Mammary epithelial cell (primary cell): ENCODE measurements around the gene VSTM1.

Experiments used
- EZH2 ChIP-seq: IDR thresholded peaks from 2 replicates; pipeline ENCODE4 v1.6.1; 2012; ENCODE audit warnings: low read length, inconsistent platforms, borderline replicate concordance
- TF ChIP-seq, protein P1 (sequence below), 2 donors: IDR thresholded peaks in 1 of 2; conservative IDR thresholded peaks in 1 of 2; 2 replicates each; pipeline ENCODE4 v1.5.1; 2011 to 2012; ENCODE audit warnings: inconsistent platforms in 2 of 2, low read length in 2 of 2, mild to moderate bottlenecking in 2 of 2, control low read depth in 1 of 2, low read depth in 1 of 2; ENCODE audit not compliant: insufficient read depth in 1 of 2; ENCODE audit errors: extremely low read depth in 1 of 2

DNA sequence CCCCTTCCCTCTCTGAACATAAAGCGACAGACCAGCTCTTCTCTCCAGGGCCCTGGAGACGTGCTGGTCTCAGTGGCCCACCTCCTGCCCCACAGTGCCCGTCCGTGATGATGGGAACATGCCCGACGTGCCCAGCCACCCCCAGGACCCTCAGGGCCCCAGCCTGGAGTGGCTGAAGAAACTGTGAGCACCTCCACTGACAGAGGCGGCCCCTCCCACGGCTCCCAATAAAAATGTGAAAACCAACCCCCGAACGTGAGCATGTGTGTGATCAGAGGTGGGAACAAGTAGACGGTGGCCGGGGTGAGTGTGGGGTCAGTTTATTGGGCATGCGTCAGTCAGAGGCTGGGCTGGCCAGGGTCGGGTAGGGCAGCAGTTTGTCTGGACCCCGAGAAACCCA lies 43.0 kb upstream of the VSTM1 start:
- TF ChIP-seq, protein P1, sequence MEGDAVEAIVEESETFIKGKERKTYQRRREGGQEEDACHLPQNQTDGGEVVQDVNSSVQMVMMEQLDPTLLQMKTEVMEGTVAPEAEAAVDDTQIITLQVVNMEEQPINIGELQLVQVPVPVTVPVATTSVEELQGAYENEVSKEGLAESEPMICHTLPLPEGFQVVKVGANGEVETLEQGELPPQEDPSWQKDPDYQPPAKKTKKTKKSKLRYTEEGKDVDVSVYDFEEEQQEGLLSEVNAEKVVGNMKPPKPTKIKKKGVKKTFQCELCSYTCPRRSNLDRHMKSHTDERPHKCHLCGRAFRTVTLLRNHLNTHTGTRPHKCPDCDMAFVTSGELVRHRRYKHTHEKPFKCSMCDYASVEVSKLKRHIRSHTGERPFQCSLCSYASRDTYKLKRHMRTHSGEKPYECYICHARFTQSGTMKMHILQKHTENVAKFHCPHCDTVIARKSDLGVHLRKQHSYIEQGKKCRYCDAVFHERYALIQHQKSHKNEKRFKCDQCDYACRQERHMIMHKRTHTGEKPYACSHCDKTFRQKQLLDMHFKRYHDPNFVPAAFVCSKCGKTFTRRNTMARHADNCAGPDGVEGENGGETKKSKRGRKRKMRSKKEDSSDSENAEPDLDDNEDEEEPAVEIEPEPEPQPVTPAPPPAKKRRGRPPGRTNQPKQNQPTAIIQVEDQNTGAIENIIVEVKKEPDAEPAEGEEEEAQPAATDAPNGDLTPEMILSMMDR (conservative IDR thresholded peaks at IDR 0.05 in 1 of 2, IDR thresholded peaks at IDR 0.05 in 1 of 2; ENCODE audit: extremely low read depth in 1 of 2, insufficient read depth in 1 of 2, low read depth in 1 of 2, low read length in 2 of 2): no peak
- TF ChIP-seq EZH2: no peak
